Muscle of back (tissue), 13 donors: ENCODE results near the gene HPS4. TPM values are rescaled to one million over a fixed set of nuclear protein-coding genes. Genes with fewer than 3 reads are reported as not detected.
A peak's percentile ranks its signal among the peaks of the same experiment; 100 is the strongest.
"Not testable (repeated sequence)": the region's sequence is repeated elsewhere in the genome, so short reads cannot be mapped to it uniquely, and the experiment has no call there.

Source experiments
- DNase-seq, 3 donors: peaks; one replicate each; pipeline versions ENCODE4 v3.0.0 to v3.0.0-alpha.2; 2013
- long read RNA-seq, 9 donors: transcript quantifications; one replicate each; lab custom pipeline, GENCODE V29; 2026
- polyA plus RNA-seq, 10 donors: library from polyadenylated mRNA; unstranded; fragments of 120-200 nt; gene quantifications; one replicate each; pipeline ENCODE4 v1.2.1, GENCODE V29; 2013; ENCODE audit not compliant: insufficient read length in 10 of 10

The HPS4 gene
- 10 to 100 TPM; 10.8 to 22.0 (median 17.2) TPM for polyA plus RNA-seq
- long read RNA-seq, donor 1 = 0 reads
- long read RNA-seq, donor 2 = 0 reads
- long read RNA-seq, donor 3 = 0 reads
- long read RNA-seq, donor 4 = 0 reads
- long read RNA-seq, donor 5 = 0 reads
- long read RNA-seq, donor 6, full-length matches to known transcripts = 2 of 2 reads
- long read RNA-seq, donor 6, partial matches to known transcripts = 0 of 2 reads
- long read RNA-seq, donor 6, other reads (novel, unspliced or antisense) = 0 of 2 reads
- long read RNA-seq, donor 7, partial matches to known transcripts = 0 of 1 reads
- long read RNA-seq, donor 7, other reads (novel, unspliced or antisense) = 0 of 1 reads
- long read RNA-seq, donor 8 = 0 reads
- long read RNA-seq, donor 9 = 0 reads

DNA sequence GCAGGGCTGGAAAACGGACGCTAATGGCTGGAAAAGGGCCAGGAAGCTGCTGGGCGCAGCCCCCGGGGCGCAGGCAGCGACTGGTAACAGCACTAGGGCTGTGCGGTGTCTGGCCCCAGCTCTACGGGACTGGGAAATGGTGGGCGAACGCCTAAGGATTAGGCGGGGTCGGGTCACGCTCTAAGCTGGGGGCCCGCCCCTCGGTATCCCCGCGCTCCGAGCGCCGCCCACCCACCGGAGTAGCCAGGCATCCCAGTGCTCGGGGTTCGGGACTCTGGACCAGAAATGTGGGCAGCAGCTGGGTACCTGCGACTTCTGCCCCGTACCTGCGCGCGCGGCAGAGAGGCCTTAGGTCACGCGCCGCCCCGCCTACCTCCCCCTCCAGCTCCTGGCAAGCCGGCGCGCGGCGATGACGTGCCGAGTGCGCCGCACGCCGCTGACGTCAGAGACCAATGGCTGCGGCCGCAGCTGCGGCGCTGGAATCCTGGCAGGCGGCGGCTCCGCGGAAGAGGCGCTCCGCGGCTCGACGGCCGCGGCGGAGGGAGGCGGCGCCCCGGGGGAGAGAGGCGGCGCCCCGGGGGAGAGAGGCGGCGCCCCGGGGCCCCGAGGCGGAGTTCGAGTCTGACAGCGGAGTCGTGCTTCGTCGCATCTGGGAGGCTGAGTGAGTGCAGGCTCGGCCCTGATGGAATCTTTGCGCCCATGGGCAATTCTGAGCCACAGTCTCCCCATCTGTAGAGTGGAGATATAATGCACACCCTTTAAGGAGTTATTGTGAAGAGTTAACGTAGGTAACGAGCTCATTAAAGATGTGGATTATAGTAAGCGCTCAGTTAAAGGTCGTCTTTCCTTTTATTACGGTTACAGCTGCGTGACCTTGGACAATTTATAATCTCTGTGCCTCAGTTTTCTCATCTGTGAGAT, at the start of gene HPS4, which contains the start of gene SRRD:
Gene HPS4, minus strand, starts transcription at position 345 of the 921 bp plus-strand sequence. CDS start 2,021 bp downstream, outside the sequence.
Gene SRRD, plus strand, starts transcription at position 439 of the 921 bp plus-strand sequence. Its CDS starts 14 bp downstream, at position 453.
- DNase-seq = peak; percentile 90 to 97 (median 94)

- no peak for DNase-seq
Observed at GRCh38 chr22:26529345-26529744, 45.8 kb upstream of the HPS4 start.

DNA sequence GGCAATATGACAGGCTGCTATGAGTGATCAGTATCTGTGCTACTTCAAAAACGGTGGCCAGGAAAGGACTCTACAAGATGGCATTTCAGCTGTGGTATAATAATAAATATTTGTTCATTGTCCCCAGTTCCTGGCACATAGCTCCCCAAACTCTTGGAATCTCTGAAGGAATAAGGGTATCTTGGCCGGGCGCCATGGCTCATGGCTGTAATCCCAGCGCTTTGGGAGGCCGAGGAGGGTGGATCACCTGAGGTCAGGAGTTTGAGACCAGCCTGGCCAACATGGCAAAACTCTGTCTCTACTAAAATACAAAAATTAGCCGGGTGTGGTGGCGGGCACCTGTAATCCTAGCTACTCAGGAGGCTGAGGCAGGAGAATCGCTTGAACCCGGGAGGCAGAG, 44.9 kb upstream of the HPS4 start:
- DNase-seq = not testable (repeated sequence)

GRCh38 chr22:26527574-26528465, 44.2 kb upstream of the HPS4 start:
- DNase-seq = no peak

GRCh38 chr22:26527167-26527566, 43.6 kb upstream of the HPS4 start:
- no peak for DNase-seq

DNA sequence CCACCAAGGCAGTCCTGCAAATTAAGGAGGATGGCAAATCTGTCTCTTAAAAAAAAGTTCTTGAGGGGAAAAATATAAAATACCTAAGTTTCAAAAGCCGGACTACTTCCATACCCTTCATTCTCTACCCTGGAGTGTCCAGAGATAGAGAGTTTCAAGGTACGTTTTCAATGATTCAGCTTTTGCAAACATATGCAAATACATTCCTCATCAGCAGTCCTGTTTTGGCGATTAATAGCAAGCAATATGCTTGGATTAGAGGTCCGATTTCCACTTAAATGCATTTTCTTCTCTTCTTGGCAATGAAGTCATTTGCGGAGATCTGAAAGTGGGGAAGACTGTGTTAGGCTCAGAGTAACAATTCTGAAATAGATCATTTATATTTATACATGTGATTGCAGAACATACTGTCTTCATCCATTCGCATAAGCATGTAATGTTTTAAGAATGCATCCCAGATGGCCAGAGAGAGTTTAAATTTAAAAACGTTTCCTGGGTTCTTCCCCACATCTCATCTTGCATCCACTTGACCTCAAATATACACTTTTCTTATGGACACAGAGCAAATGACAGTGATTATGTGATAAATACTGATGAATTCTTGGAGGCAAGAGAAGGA, 42.5 kb upstream of the HPS4 start:
- no peak for DNase-seq

DNA sequence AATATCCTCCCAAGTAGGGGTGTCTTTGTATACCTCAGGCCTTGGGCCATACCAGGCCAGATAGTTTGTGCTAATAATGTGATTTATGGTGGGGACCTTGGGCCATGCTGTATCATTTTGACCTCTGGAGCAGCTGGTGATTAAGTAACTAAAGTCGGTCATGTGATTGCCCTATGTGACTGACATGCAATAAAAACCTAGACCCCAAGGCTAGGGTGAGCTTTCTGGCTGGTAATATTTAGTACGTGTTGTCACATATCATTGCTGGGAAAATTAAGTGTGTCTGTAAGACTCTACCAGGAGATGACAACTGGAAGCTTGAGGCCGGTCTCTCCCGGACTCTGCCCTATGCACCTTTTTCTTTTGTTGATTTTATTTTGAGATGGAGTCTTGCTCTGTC, 41.3 kb upstream of the HPS4 start:
- no peak for DNase-seq

GRCh38 chr22:26522592-26522991, 39.0 kb upstream of the HPS4 start:
- DNase-seq = no peak

DNA sequence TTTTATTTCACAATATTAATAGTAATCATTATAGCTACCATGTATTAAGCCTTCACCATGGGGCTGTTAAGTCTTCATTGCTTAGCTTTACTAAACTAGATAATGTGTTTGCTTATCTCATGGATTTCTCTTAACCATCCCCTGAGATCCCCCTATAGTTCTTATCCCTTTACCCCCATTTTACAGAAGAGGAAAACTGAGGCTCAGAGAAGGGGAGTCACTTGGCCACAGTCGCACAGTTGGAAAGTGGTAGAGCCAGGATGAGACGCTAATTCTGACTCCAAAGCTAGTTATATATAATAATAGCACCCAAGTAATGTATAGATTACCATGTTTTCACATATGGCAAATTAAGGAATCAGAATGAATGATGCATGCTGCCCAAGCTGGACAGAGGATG, 38.4 kb upstream of the HPS4 start:
- no peak for DNase-seq

DNA sequence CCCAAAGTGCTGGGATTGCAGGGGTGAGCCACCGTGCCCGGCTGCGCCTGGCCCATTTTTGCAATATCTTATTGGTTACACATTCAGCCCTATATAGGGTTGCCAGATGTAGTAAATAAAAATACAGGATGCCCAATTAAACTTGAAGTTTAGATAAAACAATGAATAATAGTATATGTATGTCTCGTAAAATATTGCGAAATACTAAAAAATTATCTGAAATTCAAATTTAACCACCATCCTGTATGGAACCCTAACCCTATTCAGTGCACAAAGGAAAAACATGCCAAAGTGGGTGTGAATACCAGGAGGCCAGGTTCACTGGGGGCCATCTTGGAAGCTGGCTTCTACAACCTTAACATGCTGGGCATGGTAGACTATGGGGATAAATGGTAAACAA, 33.8 kb upstream of the HPS4 start:
- DNase-seq = no peak

- DNase-seq = no peak
Observed at GRCh38 chr22:26516503-26516902, 32.9 kb upstream of the HPS4 start.

DNA sequence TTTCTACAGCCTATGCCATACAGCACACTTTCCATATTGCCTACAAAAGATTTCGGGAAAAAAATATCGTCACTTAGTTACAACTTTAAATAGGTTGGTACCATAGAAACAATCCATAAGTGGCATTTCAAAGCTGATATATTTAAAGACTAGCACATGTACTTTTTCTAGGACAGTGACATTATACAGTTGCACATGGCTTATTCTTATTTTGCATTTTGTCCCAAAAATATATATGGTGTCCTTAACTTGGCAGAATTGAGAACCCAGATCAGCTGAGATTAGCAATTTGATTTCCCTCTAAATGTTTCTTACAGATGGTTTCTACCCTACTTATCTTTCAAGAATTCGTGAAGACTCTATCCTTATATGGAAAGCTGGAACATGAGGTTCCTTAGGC, 32.3 kb upstream of the HPS4 start:
- DNase-seq = no peak

DNA sequence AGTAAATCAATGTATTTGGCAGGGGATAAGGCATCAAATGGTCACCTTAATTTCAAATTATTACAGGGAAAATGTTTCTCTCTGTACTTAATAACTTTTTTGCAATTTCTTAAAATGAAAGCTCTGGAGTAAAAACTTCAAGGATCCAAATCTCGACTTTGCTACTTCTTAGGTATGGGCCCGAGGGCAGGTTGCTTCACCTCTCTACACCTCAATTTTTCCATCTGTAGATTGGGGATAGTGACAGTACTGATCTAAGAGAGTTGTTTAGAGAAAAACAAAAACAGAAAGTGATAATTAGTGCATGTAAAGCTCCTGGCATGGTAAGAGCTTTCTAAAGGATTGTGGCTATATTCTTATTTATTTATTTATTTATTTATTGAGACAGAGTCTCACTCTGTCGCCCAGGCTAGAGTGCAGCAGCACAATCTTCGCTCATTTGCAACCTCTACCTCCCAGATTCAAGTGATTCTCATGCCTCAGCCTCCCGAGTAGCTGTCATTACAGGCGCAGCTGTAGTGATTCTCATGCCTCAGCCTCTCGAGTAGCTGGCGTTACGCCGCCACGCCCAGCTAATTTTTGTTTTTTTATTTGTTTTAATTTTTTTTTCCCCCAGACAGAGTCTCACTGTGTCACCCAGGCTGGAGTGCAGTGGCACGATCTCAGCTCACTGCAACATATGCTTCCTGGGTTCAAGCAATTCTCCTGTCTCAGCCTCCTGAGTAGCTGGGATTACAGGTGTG, 31.0 kb upstream of the HPS4 start:
- no peak for DNase-seq

DNA sequence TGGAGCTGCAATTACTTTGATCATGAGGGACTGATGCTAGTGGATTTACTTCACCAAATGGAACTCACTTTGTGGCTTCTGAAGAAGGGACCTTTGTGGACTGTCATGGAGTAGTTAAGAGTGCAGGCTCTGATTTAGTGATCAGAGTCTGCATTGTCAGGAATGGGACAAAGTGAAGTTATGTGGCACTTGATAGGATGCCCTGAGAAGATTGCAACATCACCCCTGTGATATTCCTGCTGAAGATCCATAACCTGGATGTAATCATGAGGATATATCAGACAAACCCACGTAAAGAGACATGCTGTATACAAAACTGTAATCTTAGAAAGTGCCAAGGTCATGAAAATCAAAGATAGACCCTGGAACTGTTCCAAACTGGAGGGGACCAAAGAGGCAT, 30.3 kb upstream of the HPS4 start:
- no peak for DNase-seq

GRCh38 chr22:26512149-26512793, 28.7 kb upstream of the HPS4 start, which contains the start of gene TFIP11:
TFIP11 (minus strand) TSS chr22:26512473; CDS start chr22:26510272, 2,201 bp downstream.
- DNase-seq = peak; percentile 90 to 98 (median 96)

- DNase-seq = no peak
Observed at GRCh38 chr22:26508148-26508547, 24.6 kb upstream of the HPS4 start.

GRCh38 chr22:26503758-26504157, 20.2 kb upstream of the HPS4 start:
- no peak for DNase-seq

- DNase-seq = peak in 2 of 3 donors; percentile 20 to 36
Observed at GRCh38 chr22:26502688-26503561, 19.3 kb upstream of the HPS4 start.

DNA sequence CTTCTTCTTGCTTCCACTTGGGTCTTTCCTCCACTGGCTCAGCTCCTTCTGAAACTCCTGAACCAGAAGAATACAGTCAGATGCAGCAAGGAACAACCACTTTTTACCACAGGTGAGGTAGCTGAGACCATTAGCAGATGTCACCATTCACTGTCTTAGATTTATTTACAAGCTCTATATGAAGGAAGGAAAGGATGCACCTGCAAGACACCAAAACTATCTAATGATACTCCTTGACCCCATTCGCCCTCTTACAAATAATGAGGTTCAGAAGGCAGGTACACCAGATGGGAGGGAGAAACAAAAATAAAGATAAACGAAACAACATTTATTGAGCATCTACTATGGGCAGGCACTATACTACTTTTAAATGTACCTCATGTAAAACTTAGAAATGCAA, 18.4 kb upstream of the HPS4 start:
- DNase-seq = no peak
